Ishikawa (cell line): ENCODE results near the gene NTNG1.

ENCODE experiments used
- CEBPB ChIP-seq: IDR thresholded peaks from 2 replicates; pipeline ENCODE4 v1.6.1; 2012
- CREB1 ChIP-seq: IDR thresholded peaks from 2 replicates; pipeline ENCODE4 v1.6.1; 2012; ENCODE audit warnings: low read depth
- EGR1 ChIP-seq: IDR thresholded peaks from 2 replicates; pipeline ENCODE4 v1.6.1; 2012
- EP300 ChIP-seq: IDR thresholded peaks from 2 replicates; pipeline ENCODE4 v1.6.1; 2012; ENCODE audit warnings: borderline replicate concordance
- FOXM1 ChIP-seq: IDR thresholded peaks from 2 replicates; pipeline ENCODE4 v1.6.1; 2012; ENCODE audit warnings: low read depth, borderline replicate concordance
- NFIC ChIP-seq: IDR thresholded peaks from 2 replicates; pipeline ENCODE4 v1.6.1; 2012
- RAD21 ChIP-seq: IDR thresholded peaks from 2 replicates; pipeline ENCODE4 v1.6.1; 2012; ENCODE audit warnings: low read depth
- TAF1 ChIP-seq: IDR thresholded peaks from 2 replicates; pipeline ENCODE4 v1.6.1; 2012; ENCODE audit warnings: low read depth, mild to moderate bottlenecking
- TCF12 ChIP-seq: IDR thresholded peaks from 2 replicates; pipeline ENCODE4 v1.6.1; 2012; ENCODE audit warnings: low read depth
- TEAD4 ChIP-seq: IDR thresholded peaks from 2 replicates; pipeline ENCODE4 v1.6.1; 2012
- YY1 ChIP-seq: IDR thresholded peaks from 2 replicates; pipeline ENCODE4 v1.6.1; 2012; ENCODE audit warnings: low read depth
- ZBTB7A ChIP-seq: IDR thresholded peaks from 2 replicates; pipeline ENCODE4 v1.6.1; 2012; ENCODE audit warnings: low read depth
- TF ChIP-seq, protein P1 (sequence below): IDR thresholded peaks from 2 replicates; pipeline ENCODE4 v1.6.1; 2012
- TF ChIP-seq, protein P2 (sequence below): IDR thresholded peaks from 2 replicates; pipeline ENCODE4 v1.6.1; 2012
- TF ChIP-seq, protein P3 (sequence below): IDR thresholded peaks from 2 replicates; pipeline ENCODE4 v1.6.1; 2012; ENCODE audit warnings: low read depth, mild to moderate bottlenecking

The NTNG1 gene

GRCh38 chr1:107195476-107195875 lies 54.6 kb downstream of the NTNG1 start:
- TF ChIP-seq ZBTB7A (no peak), NFIC (no peak), CREB1 (no peak), CEBPB (no peak), TEAD4 (peak; percentile 92), EGR1 (no peak), TCF12 (peak; percentile 49; the same call in 1 of the 2 replicates), TAF1 (no peak), FOXM1 (no peak), YY1 (no peak)
- TF ChIP-seq, protein P1, sequence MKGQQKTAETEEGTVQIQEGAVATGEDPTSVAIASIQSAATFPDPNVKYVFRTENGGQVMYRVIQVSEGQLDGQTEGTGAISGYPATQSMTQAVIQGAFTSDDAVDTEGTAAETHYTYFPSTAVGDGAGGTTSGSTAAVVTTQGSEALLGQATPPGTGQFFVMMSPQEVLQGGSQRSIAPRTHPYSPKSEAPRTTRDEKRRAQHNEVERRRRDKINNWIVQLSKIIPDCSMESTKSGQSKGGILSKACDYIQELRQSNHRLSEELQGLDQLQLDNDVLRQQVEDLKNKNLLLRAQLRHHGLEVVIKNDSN, result no peak
- TF ChIP-seq, protein P2, sequence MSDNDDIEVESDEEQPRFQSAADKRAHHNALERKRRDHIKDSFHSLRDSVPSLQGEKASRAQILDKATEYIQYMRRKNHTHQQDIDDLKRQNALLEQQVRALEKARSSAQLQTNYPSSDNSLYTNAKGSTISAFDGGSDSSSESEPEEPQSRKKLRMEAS, result 0 out of 2 replicates have a peak, but pooled peaks have one; percentile 28

GRCh38 chr1:107196973-107197562 lies 56.2 kb downstream of the NTNG1 start:
- TF ChIP-seq CREB1 (no peak), CEBPB (no peak), RAD21 (peak; percentile 18; the same call in 1 of the 2 replicates)

GRCh38 chr1:107198561-107198960 lies 57.7 kb downstream of the NTNG1 start:
- no peak for TF ChIP-seq EP300
- TF ChIP-seq, protein P1, result no peak
- TF ChIP-seq EGR1, result no peak
- no peak for TF ChIP-seq ZBTB7A
- TF ChIP-seq TEAD4, result no peak
- no peak for TF ChIP-seq CREB1
- TF ChIP-seq RAD21, result no peak
- TF ChIP-seq CEBPB, result no peak
- no peak for TF ChIP-seq TCF12
- TF ChIP-seq, protein P3, sequence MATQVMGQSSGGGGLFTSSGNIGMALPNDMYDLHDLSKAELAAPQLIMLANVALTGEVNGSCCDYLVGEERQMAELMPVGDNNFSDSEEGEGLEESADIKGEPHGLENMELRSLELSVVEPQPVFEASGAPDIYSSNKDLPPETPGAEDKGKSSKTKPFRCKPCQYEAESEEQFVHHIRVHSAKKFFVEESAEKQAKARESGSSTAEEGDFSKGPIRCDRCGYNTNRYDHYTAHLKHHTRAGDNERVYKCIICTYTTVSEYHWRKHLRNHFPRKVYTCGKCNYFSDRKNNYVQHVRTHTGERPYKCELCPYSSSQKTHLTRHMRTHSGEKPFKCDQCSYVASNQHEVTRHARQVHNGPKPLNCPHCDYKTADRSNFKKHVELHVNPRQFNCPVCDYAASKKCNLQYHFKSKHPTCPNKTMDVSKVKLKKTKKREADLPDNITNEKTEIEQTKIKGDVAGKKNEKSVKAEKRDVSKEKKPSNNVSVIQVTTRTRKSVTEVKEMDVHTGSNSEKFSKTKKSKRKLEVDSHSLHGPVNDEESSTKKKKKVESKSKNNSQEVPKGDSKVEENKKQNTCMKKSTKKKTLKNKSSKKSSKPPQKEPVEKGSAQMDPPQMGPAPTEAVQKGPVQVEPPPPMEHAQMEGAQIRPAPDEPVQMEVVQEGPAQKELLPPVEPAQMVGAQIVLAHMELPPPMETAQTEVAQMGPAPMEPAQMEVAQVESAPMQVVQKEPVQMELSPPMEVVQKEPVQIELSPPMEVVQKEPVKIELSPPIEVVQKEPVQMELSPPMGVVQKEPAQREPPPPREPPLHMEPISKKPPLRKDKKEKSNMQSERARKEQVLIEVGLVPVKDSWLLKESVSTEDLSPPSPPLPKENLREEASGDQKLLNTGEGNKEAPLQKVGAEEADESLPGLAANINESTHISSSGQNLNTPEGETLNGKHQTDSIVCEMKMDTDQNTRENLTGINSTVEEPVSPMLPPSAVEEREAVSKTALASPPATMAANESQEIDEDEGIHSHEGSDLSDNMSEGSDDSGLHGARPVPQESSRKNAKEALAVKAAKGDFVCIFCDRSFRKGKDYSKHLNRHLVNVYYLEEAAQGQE, result no peak
- no peak for TF ChIP-seq NFIC
- TF ChIP-seq FOXM1, result no peak
- TF ChIP-seq, protein P2, result no peak
- TF ChIP-seq YY1, result no peak
- TF ChIP-seq TAF1, result no peak

DNA sequence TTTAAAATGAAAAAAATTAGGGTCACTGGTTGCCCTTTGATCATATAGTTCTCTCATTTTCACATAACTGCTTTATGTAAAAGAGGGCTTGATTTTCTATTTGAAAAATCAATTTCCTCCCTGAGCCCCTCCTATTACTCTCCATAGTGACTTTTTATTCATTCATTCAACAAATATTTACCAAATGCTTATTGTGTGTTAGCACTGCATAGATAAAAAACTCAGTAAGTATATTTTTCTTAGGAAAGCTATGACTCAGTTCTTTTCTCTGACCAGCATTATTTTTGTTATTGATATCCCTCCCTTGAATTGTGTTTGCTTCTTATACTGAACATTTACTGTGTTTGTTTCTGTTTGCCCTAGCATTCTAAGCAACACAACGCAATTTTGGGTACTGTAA lies 59.8 kb downstream of the NTNG1 start:
- TF ChIP-seq RAD21 (no peak), FOXM1 (no peak), TEAD4 (no peak), CEBPB (no peak), ZBTB7A (no peak), TAF1 (no peak), NFIC (no peak), CREB1 (no peak), EGR1 (no peak), TCF12 (no peak)
- TF ChIP-seq, protein P1, result no peak
- TF ChIP-seq, protein P3, result no peak
- TF ChIP-seq, protein P2, result no peak

DNA sequence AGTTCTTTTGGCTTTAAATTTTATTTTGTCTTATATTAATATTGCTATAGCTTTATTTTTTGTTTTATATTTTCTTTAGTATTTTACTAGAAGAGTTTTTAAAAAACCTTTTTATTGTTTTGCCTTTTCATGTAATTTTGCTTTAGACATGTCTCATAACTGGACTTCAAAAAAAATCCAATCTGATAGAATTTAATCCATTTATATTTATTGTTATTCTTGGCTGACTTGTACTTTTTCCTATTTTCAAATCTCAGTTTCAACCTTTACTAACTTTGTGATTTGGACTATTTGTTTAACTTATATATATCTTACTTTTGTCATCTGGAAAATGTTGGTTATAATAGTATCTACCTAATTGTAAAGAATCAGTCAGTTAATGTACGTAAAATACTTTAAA lies 61.2 kb downstream of the NTNG1 start:
- no peak for TF ChIP-seq FOXM1
- no peak for TF ChIP-seq CREB1
- no peak for TF ChIP-seq EP300
- TF ChIP-seq CEBPB, result no peak
- TF ChIP-seq TAF1, result no peak
- no peak for TF ChIP-seq TEAD4
- TF ChIP-seq ZBTB7A, result no peak
- TF ChIP-seq, protein P2, result no peak
- TF ChIP-seq EGR1, result no peak
- TF ChIP-seq, protein P1, result no peak
